Esophagus muscularis mucosa (tissue), 4 donors: ENCODE results near the gene STAT3. TPM values are rescaled to one million over a fixed set of nuclear protein-coding genes. Genes with fewer than 3 reads are reported as not detected.

Source experiments
- DNase-seq: peaks from one replicate; pipeline ENCODE4 v3.0.0-alpha.2; 2017; ENCODE audit errors: extremely low spot score
- H3K27ac ChIP-seq, 4 donors: fragments of 200-600 bp; sonication (generic); replicated peaks in 1 of 4; 1 replicate in 3 of 4; 2 replicates in 1 of 4; pipeline ENCODE4 v1.5.1; 2016 to 2019; ENCODE audit warnings: mild to moderate bottlenecking in 1 of 4
- H3K27me3 ChIP-seq, 4 donors: fragments of 200-600 bp; sonication (generic); one replicate each; pipeline versions ENCODE4 v1.5.1 to v1.6.0; 2016 to 2019
- H3K36me3 ChIP-seq, 4 donors: fragments of 200-600 bp; sonication (generic); one replicate each; pipeline ENCODE4 v1.5.1; 2016 to 2019
- H3K4me1 ChIP-seq, 4 donors: fragments of 200-600 bp; sonication (generic); one replicate each; pipeline ENCODE4 v1.5.1; 2016 to 2019
- H3K4me3 ChIP-seq, 4 donors: fragments of 200-600 bp; sonication (generic); 1 replicate in 2 of 4; 2 replicates in 2 of 4; pipeline ENCODE4 v1.5.1; 2016 to 2019; ENCODE audit warnings: mild to moderate bottlenecking in 4 of 4, moderate library complexity in 1 of 4
- H3K9me3 ChIP-seq, 4 donors: fragments of 200-600 bp; sonication (generic); 1 replicate in 3 of 4; 2 replicates in 1 of 4; pipeline ENCODE4 v1.5.1; 2016 to 2019
- EP300 ChIP-seq: sonication (generic); formaldehyde crosslinking; IDR thresholded peaks from one replicate; pipeline ENCODE4 v1.6.1; 2017; ENCODE audit warnings: antibody characterized with exemption
- POLR2A ChIP-seq: fragments of 450-650 bp; IDR thresholded peaks from one replicate; pipeline ENCODE4 v1.6.1; 2017; ENCODE audit warnings: antibody characterized with exemption, moderate library complexity, mild to moderate bottlenecking, low read depth
- POLR2AphosphoS5 ChIP-seq, 2 donors: sonication (generic); formaldehyde crosslinking; IDR thresholded peaks; one replicate each; pipeline ENCODE4 v1.6.1; 2017; ENCODE audit warnings: antibody characterized with exemption in 2 of 2
- WGBS: methylation state at CpG from one replicate; pipeline ENCODE4 v1.1.5; 2018; 5-methylcytosine and 5-hydroxymethylcytosine counted together
- intact Hi-C: fragments of 100-400 bp; cut with DNase I; formaldehyde crosslinking; loops from one replicate; pipeline ENCODE4 v1.15.1; 2023
- total RNA-seq, 4 donors: library from RNA; depleted of rRNA; stranded (reverse); fragments of >200 nt; gene quantifications; one replicate each; pipeline versions ENCODE4 v1.1.0 to v1.2.1, GENCODE V29; 2016
- TF ChIP-seq, protein P1 (sequence below), 3 experiments: fragments of 200-600 bp in 2 of 3; fragments of 450-650 bp in 1 of 3; sonication (generic) in 2 of 3; IDR thresholded peaks; one replicate each; pipeline ENCODE4 v1.5.1; 2017 to 2019; ENCODE audit warnings: antibody characterized with exemption in 3 of 3, mild to moderate bottlenecking in 2 of 3, moderate library complexity in 1 of 3

The STAT3 gene
- total RNA-seq, 4 donors from 2014 or later = 137 to 260 (median 211) TPM

GRCh38 chr17:42296012-42296411 lies 92.2 kb downstream of the STAT3 start:
- H3K4me1 ChIP-seq = peaks cover 0 to 13% (median 9%) of the 10 kb centered on the region in 4 donors
- no peaks in the 10 kb centered on the region for H3K9me3 ChIP-seq
- no peak overlapping the region for H3K27ac ChIP-seq
- TF ChIP-seq EP300 (no peak), POLR2A (no peak), POLR2AphosphoS5 (IDR thresholded peaks at IDR 0.05) (no peak)
- TF ChIP-seq, protein P1, sequence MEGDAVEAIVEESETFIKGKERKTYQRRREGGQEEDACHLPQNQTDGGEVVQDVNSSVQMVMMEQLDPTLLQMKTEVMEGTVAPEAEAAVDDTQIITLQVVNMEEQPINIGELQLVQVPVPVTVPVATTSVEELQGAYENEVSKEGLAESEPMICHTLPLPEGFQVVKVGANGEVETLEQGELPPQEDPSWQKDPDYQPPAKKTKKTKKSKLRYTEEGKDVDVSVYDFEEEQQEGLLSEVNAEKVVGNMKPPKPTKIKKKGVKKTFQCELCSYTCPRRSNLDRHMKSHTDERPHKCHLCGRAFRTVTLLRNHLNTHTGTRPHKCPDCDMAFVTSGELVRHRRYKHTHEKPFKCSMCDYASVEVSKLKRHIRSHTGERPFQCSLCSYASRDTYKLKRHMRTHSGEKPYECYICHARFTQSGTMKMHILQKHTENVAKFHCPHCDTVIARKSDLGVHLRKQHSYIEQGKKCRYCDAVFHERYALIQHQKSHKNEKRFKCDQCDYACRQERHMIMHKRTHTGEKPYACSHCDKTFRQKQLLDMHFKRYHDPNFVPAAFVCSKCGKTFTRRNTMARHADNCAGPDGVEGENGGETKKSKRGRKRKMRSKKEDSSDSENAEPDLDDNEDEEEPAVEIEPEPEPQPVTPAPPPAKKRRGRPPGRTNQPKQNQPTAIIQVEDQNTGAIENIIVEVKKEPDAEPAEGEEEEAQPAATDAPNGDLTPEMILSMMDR (IDR thresholded peaks at IDR 0.05) = no peak
- H3K4me3 ChIP-seq = no peak overlapping the region
- 98% methylated on average over 3 of the region's 3 CpGs for WGBS
- no peaks in the 10 kb centered on the region for H3K27me3 ChIP-seq
- H3K36me3 ChIP-seq = peaks cover 29 to 90% (median 66%) of the 10 kb centered on the region in 4 donors
- no peak for DNase-seq
- intact Hi-C loops = loop anchor here (10.0 kb wide), 1 partner anchor 101 kb away; the partner anchor contains the start of gene GHDC

DNA sequence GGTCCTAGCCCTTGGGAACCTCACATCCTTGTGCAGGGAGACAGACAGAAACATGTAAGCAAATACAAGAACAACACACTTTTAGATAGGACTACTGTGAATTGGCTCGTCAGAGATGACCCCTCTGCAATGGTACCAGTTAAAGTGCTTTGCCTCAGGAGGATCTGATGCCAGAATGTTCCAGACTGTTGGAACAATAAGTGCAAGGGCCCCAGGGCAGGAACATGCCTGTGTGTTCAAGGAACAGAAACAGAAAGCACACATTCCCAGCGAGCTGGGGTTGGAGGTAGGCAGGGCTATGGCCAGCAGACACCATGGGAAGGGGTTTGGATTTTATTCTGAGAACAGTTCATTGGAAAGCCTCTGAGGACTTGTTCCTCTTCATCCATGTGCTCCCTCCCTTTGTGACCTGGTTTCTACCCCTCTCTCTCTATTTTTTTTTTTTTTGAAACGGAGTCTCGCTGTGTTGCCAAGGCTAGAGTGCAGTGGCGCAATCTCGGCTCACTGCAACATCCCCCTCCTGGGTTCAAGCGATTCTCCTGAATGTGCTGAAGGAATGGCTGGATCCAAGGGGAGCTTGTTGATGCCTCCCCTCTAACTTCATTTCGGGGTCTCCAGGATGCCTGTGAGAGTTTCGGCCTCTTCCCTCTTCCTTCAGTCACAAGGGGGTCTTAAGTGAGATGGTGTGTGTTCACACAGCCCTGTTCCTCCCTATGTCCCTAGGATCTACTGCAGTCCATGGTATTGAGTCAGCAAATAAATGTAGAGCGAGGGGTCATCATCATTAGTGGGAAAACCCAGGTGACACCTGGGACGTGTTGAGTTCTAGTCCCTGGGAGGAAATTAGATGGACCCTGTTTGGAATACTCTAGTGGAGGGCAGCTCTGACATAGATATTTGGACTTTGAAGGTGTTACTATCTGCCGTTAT lies 93.5 kb downstream of the STAT3 start:
- Histone ChIP-seq H3K27me3 (no peaks in the 10 kb centered on the region), H3K36me3 (peaks cover 26 to 81% (median 60%) of the 10 kb centered on the region in 4 donors), H3K9me3 (no peaks in the 10 kb centered on the region), H3K4me3 (no peak overlapping the region), H3K4me1 (peaks cover 4 to 23% (median 22%) of the 10 kb centered on the region in 4 donors), H3K27ac (no peak overlapping the region)
- DNase-seq = no peak
- intact Hi-C loops = loop anchor here (10.0 kb wide), 1 partner anchor 100 kb away; the partner anchor contains the start of gene GHDC
- 85% methylated on average over 12 of the region's 12 CpGs for WGBS
- TF ChIP-seq POLR2A (no peak), EP300 (no peak), POLR2AphosphoS5 (IDR thresholded peaks at IDR 0.05) (no peak)
- TF ChIP-seq, protein P1 (IDR thresholded peaks at IDR 0.05) = no peak

GRCh38 chr17:42291129-42291528 lies 97.1 kb downstream of the STAT3 start:
- peak overlapping the region in 1 of 4 donors; percentile 10 for H3K27ac ChIP-seq
- TF ChIP-seq EP300 (no peak), POLR2AphosphoS5 (IDR thresholded peaks at IDR 0.05) (no peak), POLR2A (no peak)
- TF ChIP-seq, protein P1 (IDR thresholded peaks at IDR 0.05) = no peak
- peaks cover 15 to 51% (median 37%) of the 10 kb centered on the region in 4 donors for H3K36me3 ChIP-seq
- WGBS = 80% methylated on average over 5 of the region's 11 CpGs
- DNase-seq = no peak
- no peak overlapping the region for H3K4me3 ChIP-seq
- H3K4me1 ChIP-seq = peaks cover 34 to 57% (median 53%) of the 10 kb centered on the region in 4 donors
- H3K27me3 ChIP-seq = no peaks in the 10 kb centered on the region
- H3K9me3 ChIP-seq = no peaks in the 10 kb centered on the region
- intact Hi-C loops = loop anchor here (10.0 kb wide), 1 partner anchor 96 kb away; the partner anchor contains the start of gene GHDC

- Histone ChIP-seq H3K27ac (peak overlapping the region in 1 of 4 donors; percentile 36), H3K36me3 (peaks cover 9 to 46% (median 32%) of the 10 kb centered on the region in 4 donors), H3K4me1 (peaks cover 34 to 62% (median 59%) of the 10 kb centered on the region in 4 donors), H3K27me3 (no peaks in the 10 kb centered on the region), H3K4me3 (no peak overlapping the region), H3K9me3 (no peaks in the 10 kb centered on the region)
- no peak for DNase-seq
- TF ChIP-seq POLR2A = no peak
- no peak for TF ChIP-seq POLR2AphosphoS5 (IDR thresholded peaks at IDR 0.05)
- TF ChIP-seq EP300 = no peak
- TF ChIP-seq, protein P1 (IDR thresholded peaks at IDR 0.05) = no peak
- WGBS = 76% methylated on average over 5 of the region's 5 CpGs
- intact Hi-C loops = loop anchor here (10.0 kb wide), 1 partner anchor 96 kb away; the partner anchor contains the start of gene GHDC
Measured at GRCh38 chr17:42290577-42290976, 97.7 kb downstream of the STAT3 start.
